Endometrium (tissue), 2 donors: Measurements from ENCODE around the gene CFAP92.
"Not testable (repeated sequence)": the region's sequence is repeated elsewhere in the genome, so short reads cannot be mapped to it uniquely, and the experiment has no call there.

ENCODE experiments used
- FAIRE-seq: peaks from 2 replicates; lab custom pipeline; 2012; peaks lifted over from hg19 to GRCh38; lab: Jason Lieb, UNC
- donor health status: control.
- donor health status: control.

The CFAP92 gene

GRCh38 chr3:128936341-128936740, 57.5 kb downstream of the CFAP92 start:
- no peak for FAIRE-seq

GRCh38 chr3:128935922-128936321, 58.0 kb downstream of the CFAP92 start:
- FAIRE-seq: no peak

- FAIRE-seq: no peak
These were observed 60.0 kb downstream of the CFAP92 start for GRCh38 chr3:128933922-128934253.

- no peak for FAIRE-seq
These were observed 60.5 kb downstream of the CFAP92 start for GRCh38 chr3:128933213-128933921.

GRCh38 chr3:128932516-128933212, 61.2 kb downstream of the CFAP92 start:
- FAIRE-seq: no peak

- no peak for FAIRE-seq
These were observed 62.8 kb downstream of the CFAP92 start for GRCh38 chr3:128931046-128931445.

- FAIRE-seq: no peak
These were observed 64.5 kb downstream of the CFAP92 start for GRCh38 chr3:128929364-128929763.

GRCh38 chr3:128923986-128924385, 69.9 kb downstream of the CFAP92 start:
- not testable (repeated sequence) for FAIRE-seq

- FAIRE-seq: no peak
These were observed 70.3 kb downstream of the CFAP92 start for GRCh38 chr3:128923576-128923975.

- FAIRE-seq: no peak
These were observed 70.9 kb downstream of the CFAP92 start for GRCh38 chr3:128922804-128923459.

- no peak for FAIRE-seq
These were observed 73.9 kb downstream of the CFAP92 start for GRCh38 chr3:128919988-128920387.

GRCh38 chr3:128917291-128917690, 76.6 kb downstream of the CFAP92 start:
- no peak for FAIRE-seq

GRCh38 chr3:128914966-128915645, 78.8 kb downstream of the CFAP92 start:
- no peak for FAIRE-seq

GRCh38 chr3:128911911-128912310, 82.0 kb downstream of the CFAP92 start:
- no peak for FAIRE-seq

GRCh38 chr3:128910006-128910405, 83.9 kb downstream of the CFAP92 start:
- FAIRE-seq: no peak

GRCh38 chr3:128908951-128909350, 84.9 kb downstream of the CFAP92 start:
- FAIRE-seq: no peak

- no peak for FAIRE-seq
These were observed 86.0 kb downstream of the CFAP92 start for GRCh38 chr3:128907706-128908445.

- FAIRE-seq: no peak
These were observed 86.9 kb downstream of the CFAP92 start for GRCh38 chr3:128906804-128907525.

GRCh38 chr3:128906031-128906803, 87.7 kb downstream of the CFAP92 start:
- FAIRE-seq: no peak

- no peak for FAIRE-seq
These were observed 90.4 kb downstream of the CFAP92 start for GRCh38 chr3:128903501-128903900.

GRCh38 chr3:128902426-128902825, 91.5 kb downstream of the CFAP92 start:
- no peak for FAIRE-seq
